ENCODE measurements around the gene IQCK. TPM values are rescaled to one million over a fixed set of nuclear protein-coding genes. Genes with fewer than 3 reads are reported as not detected.

Gene IQCK
- total RNA-seq, 4 donors from 2014 or later: 49.7 to 103 (median 94.2) TPM

GRCh38 chr16:19850131-19850817, 132.2 kb downstream of the IQCK start:
- no peak overlapping the region for H3K27ac ChIP-seq
- H3K36me3 ChIP-seq: no peaks in the 10 kb centered on the region
- no peak overlapping the region for H3K4me3 ChIP-seq (replicated peaks in 1 of 3)
- intact Hi-C loops (cut with DNase I): no loop called here
- no peaks in the 10 kb centered on the region for H3K27me3 ChIP-seq
- 89 to 90% methylated on average over 11 of the region's 11 CpGs for WGBS, 2 donors
- no peaks in the 10 kb centered on the region for H3K9me3 ChIP-seq
- TF ChIP-seq POLR2A (IDR thresholded peaks at IDR 0.05) (no peak), CTCF (IDR thresholded peaks at IDR 0.05) (no peak)
- DNase-seq: no peak
- no peaks in the 10 kb centered on the region for H3K4me1 ChIP-seq

GRCh38 chr16:19851476-19851875, 133.4 kb downstream of the IQCK start:
- intact Hi-C loops (cut with DNase I): no loop called here
- no peak for DNase-seq
- no peaks in the 10 kb centered on the region for H3K27me3 ChIP-seq
- TF ChIP-seq CTCF (IDR thresholded peaks at IDR 0.05) (no peak), POLR2A (IDR thresholded peaks at IDR 0.05) (no peak)
- no peak overlapping the region for H3K4me3 ChIP-seq (replicated peaks in 1 of 3)
- peak overlapping the region in 1 of 3 donors; percentile 20 for H3K27ac ChIP-seq
- WGBS, 2 donors: 84 to 88% methylated on average over 7 of the region's 7 CpGs
- no peaks in the 10 kb centered on the region for H3K9me3 ChIP-seq
- H3K36me3 ChIP-seq: peaks cover 0 to 4% of the 10 kb centered on the region in 2 donors
- H3K4me1 ChIP-seq: no peaks in the 10 kb centered on the region

- DNase-seq: no peak
- WGBS, 2 donors: 84 to 88% methylated on average over 8 of the region's 8 CpGs
- no peak overlapping the region for H3K27ac ChIP-seq
Measured at GRCh38 chr16:19853132-19853741, 135.2 kb downstream of the IQCK start.

GRCh38 chr16:19853742-19854542, 135.9 kb downstream of the IQCK start:
- Histone ChIP-seq H3K36me3 (peaks cover 0 to 6% of the 10 kb centered on the region in 2 donors), H3K9me3 (no peaks in the 10 kb centered on the region), H3K27me3 (no peaks in the 10 kb centered on the region), H3K27ac (no peak overlapping the region), H3K4me3 (replicated peaks in 1 of 3) (no peak overlapping the region), H3K4me1 (no peaks in the 10 kb centered on the region)
- 61 to 63% methylated on average over 7 of the region's 7 CpGs for WGBS, 2 donors
- TF ChIP-seq POLR2A (IDR thresholded peaks at IDR 0.05): no peak
- TF ChIP-seq CTCF (IDR thresholded peaks at IDR 0.05): no peak
- no peak for DNase-seq
- intact Hi-C loops (cut with DNase I): no loop called here

More at GRCh38 chr16:19853132-19853741, 135.2 kb downstream of the IQCK start:
- TF ChIP-seq POLR2A (IDR thresholded peaks at IDR 0.05) (no peak), CTCF (IDR thresholded peaks at IDR 0.05) (no peak)
- H3K9me3 ChIP-seq: no peaks in the 10 kb centered on the region
- H3K36me3 ChIP-seq: peaks cover 0 to 6% of the 10 kb centered on the region in 2 donors
- intact Hi-C loops (cut with DNase I): no loop called here
- H3K4me1 ChIP-seq: no peaks in the 10 kb centered on the region
- H3K4me3 ChIP-seq (replicated peaks in 1 of 3): no peak overlapping the region
- H3K27me3 ChIP-seq: no peaks in the 10 kb centered on the region

GRCh38 chr16:19854543-19854876, 136.4 kb downstream of the IQCK start:
- no peaks in the 10 kb centered on the region for H3K27me3 ChIP-seq
- 80 to 81% methylated on average over 6 of the region's 6 CpGs for WGBS, 2 donors
- no peaks in the 10 kb centered on the region for H3K9me3 ChIP-seq
- H3K4me1 ChIP-seq: no peaks in the 10 kb centered on the region
- TF ChIP-seq CTCF (IDR thresholded peaks at IDR 0.05): no peak
- no peak for TF ChIP-seq POLR2A (IDR thresholded peaks at IDR 0.05)
- DNase-seq: no peak
- peaks cover 0 to 6% of the 10 kb centered on the region in 2 donors for H3K36me3 ChIP-seq
- no peak overlapping the region for H3K27ac ChIP-seq
- no peak overlapping the region for H3K4me3 ChIP-seq (replicated peaks in 1 of 3)
- intact Hi-C loops (cut with DNase I): no loop called here

All from thyroid gland (tissue), 4 donors.